BLaER1 (cell line): ENCODE measurements around the gene EDC3.
"Not testable (repeated sequence)": the region's sequence is repeated elsewhere in the genome, so short reads cannot be mapped to it uniquely, and the experiment has no call there.

ENCODE experiments used
- H3K27ac ChIP-seq: shearing (Covaris generic); formaldehyde crosslinking; 2 replicates; pipeline ENCODE4 v1.8.1; 2022
- H3K27me3 ChIP-seq: shearing (Covaris generic); formaldehyde crosslinking; 2 replicates; pipeline ENCODE4 v1.8.1; 2022
- H3K36me3 ChIP-seq: shearing (Covaris generic); formaldehyde crosslinking; 2 replicates; pipeline ENCODE4 v1.8.1; 2022
- H3K4me1 ChIP-seq: shearing (Covaris generic); formaldehyde crosslinking; 2 replicates; pipeline ENCODE4 v1.8.1; 2022
- H3K4me2 ChIP-seq: shearing (Covaris generic); formaldehyde crosslinking; 2 replicates; pipeline ENCODE4 v1.8.1; 2022
- H3K4me3 ChIP-seq: shearing (Covaris generic); formaldehyde crosslinking; 2 replicates; pipeline ENCODE4 v1.8.1; 2022
- H3K9ac ChIP-seq: shearing (Covaris generic); formaldehyde crosslinking; 2 replicates; pipeline ENCODE4 v1.8.1; 2022
- H3K9me3 ChIP-seq: shearing (Covaris generic); formaldehyde crosslinking; 2 replicates; pipeline ENCODE4 v1.8.1; 2022
- H4K20me1 ChIP-seq: shearing (Covaris generic); formaldehyde crosslinking; 2 replicates; pipeline ENCODE4 v1.8.1; 2022
- Cebpa-rat ChIP-seq: shearing (Covaris generic); IDR thresholded peaks from 2 replicates; pipeline ENCODE4 v1.8.1; 2022

The EDC3 gene

GRCh38 chr15:74695597-74696397 is at the start of gene EDC3:
TSS of gene EDC3 (minus strand) at chr15:74696024. CDS start at chr15:74675124, 20,900 bp downstream.
- Histone ChIP-seq H3K9me3 (no peaks in the 10 kb centered on the region), H3K27me3 (no peaks in the 10 kb centered on the region), H3K4me2 (peak within 1 kb of the TSS; percentile 97), H3K4me3 (peak within 1 kb of the TSS; percentile 91), H3K4me1 (peaks cover 36% of the 10 kb centered on the region), H3K9ac (peak within 1 kb of the TSS; percentile 90), H3K36me3 (no peaks in the 10 kb centered on the region), H3K27ac (peak within 1 kb of the TSS; percentile 84), H4K20me1 (peaks cover 23% of the 10 kb centered on the region)
- no peak for TF ChIP-seq Cebpa-rat

- H3K27me3 ChIP-seq, result no peaks in the 10 kb centered on the region
- no peak overlapping the region for H3K4me2 ChIP-seq
- no peak overlapping the region for H3K4me3 ChIP-seq
- TF ChIP-seq Cebpa-rat, result no peak
- no peaks in the 10 kb centered on the region for H3K4me1 ChIP-seq
- no peaks in the 10 kb centered on the region for H4K20me1 ChIP-seq
- no peaks in the 10 kb centered on the region for H3K36me3 ChIP-seq
- peaks cover 63% of the 10 kb centered on the region for H3K9me3 ChIP-seq
- no peak overlapping the region for H3K27ac ChIP-seq
- no peak overlapping the region for H3K9ac ChIP-seq
Observed at GRCh38 chr15:74742422-74742821, 46.6 kb upstream of the EDC3 start.

- not testable (repeated sequence) for H3K4me2 ChIP-seq, H3K36me3 ChIP-seq, H3K4me1 ChIP-seq, H3K4me3 ChIP-seq, H3K27me3 ChIP-seq, H4K20me1 ChIP-seq, H3K27ac ChIP-seq, H3K9ac ChIP-seq
- peaks cover 81% of the 10 kb centered on the region for H3K9me3 ChIP-seq
Observed at GRCh38 chr15:74738239-74738638, 42.4 kb upstream of the EDC3 start.

GRCh38 chr15:74735305-74735704 is 39.5 kb upstream of the EDC3 start:
- H3K4me3 ChIP-seq, result no peak overlapping the region
- TF ChIP-seq Cebpa-rat, result no peak
- peaks cover 54% of the 10 kb centered on the region for H3K9me3 ChIP-seq
- no peaks in the 10 kb centered on the region for H3K27me3 ChIP-seq
- H3K9ac ChIP-seq, result no peak overlapping the region
- no peak overlapping the region for H3K4me2 ChIP-seq
- no peaks in the 10 kb centered on the region for H4K20me1 ChIP-seq
- H3K27ac ChIP-seq, result no peak overlapping the region
- no peaks in the 10 kb centered on the region for H3K4me1 ChIP-seq
- no peaks in the 10 kb centered on the region for H3K36me3 ChIP-seq

- TF ChIP-seq Cebpa-rat, result no peak
- Histone ChIP-seq H3K9ac (no peak overlapping the region), H3K4me1 (no peaks in the 10 kb centered on the region), H3K27ac (no peak overlapping the region), H4K20me1 (no peaks in the 10 kb centered on the region), H3K36me3 (no peaks in the 10 kb centered on the region), H3K9me3 (peaks cover 34% of the 10 kb centered on the region), H3K4me3 (no peak overlapping the region), H3K27me3 (no peaks in the 10 kb centered on the region), H3K4me2 (no peak overlapping the region)
Observed at GRCh38 chr15:74733269-74733668, 37.4 kb upstream of the EDC3 start.

GRCh38 chr15:74732846-74733245 is 37.0 kb upstream of the EDC3 start:
- TF ChIP-seq Cebpa-rat, result no peak
- H3K36me3 ChIP-seq, result no peaks in the 10 kb centered on the region

GRCh38 chr15:74730619-74731316 is 34.9 kb upstream of the EDC3 start:
- Histone ChIP-seq H3K9me3 (peaks cover 9% of the 10 kb centered on the region), H3K4me1 (peaks cover 11% of the 10 kb centered on the region), H3K27me3 (peaks cover 24% of the 10 kb centered on the region), H3K27ac (no peak overlapping the region), H3K9ac (no peak overlapping the region), H4K20me1 (no peaks in the 10 kb centered on the region), H3K4me3 (no peak overlapping the region), H3K4me2 (no peak overlapping the region), H3K36me3 (no peaks in the 10 kb centered on the region)
- no peak for TF ChIP-seq Cebpa-rat

More at GRCh38 chr15:74732846-74733245, 37.0 kb upstream of the EDC3 start:
- H3K27ac ChIP-seq, result no peak overlapping the region
- no peaks in the 10 kb centered on the region for H3K4me1 ChIP-seq
- H3K9ac ChIP-seq, result no peak overlapping the region
- peaks cover 30% of the 10 kb centered on the region for H3K9me3 ChIP-seq
- no peaks in the 10 kb centered on the region for H4K20me1 ChIP-seq
- H3K4me3 ChIP-seq, result no peak overlapping the region
- peaks cover 3% of the 10 kb centered on the region for H3K27me3 ChIP-seq
- H3K4me2 ChIP-seq, result no peak overlapping the region

GRCh38 chr15:74729372-74729771 is 33.5 kb upstream of the EDC3 start:
- H3K4me3 ChIP-seq, H3K9ac ChIP-seq, H3K27ac ChIP-seq, H3K9me3 ChIP-seq, H3K36me3 ChIP-seq, H4K20me1 ChIP-seq, H3K4me2 ChIP-seq: not testable (repeated sequence)
- H3K4me1 ChIP-seq, result peaks cover 12% of the 10 kb centered on the region
- peaks cover 38% of the 10 kb centered on the region for H3K27me3 ChIP-seq

- H3K4me1 ChIP-seq, result peaks cover 12% of the 10 kb centered on the region
- H3K27ac ChIP-seq, H3K4me2 ChIP-seq, H4K20me1 ChIP-seq, H3K36me3 ChIP-seq, H3K9me3 ChIP-seq, H3K9ac ChIP-seq, H3K4me3 ChIP-seq: not testable (repeated sequence)
- peaks cover 41% of the 10 kb centered on the region for H3K27me3 ChIP-seq
Observed at GRCh38 chr15:74728699-74729098, 32.9 kb upstream of the EDC3 start.

GRCh38 chr15:74727727-74728126 is 31.9 kb upstream of the EDC3 start:
- H3K4me1 ChIP-seq, result peaks cover 12% of the 10 kb centered on the region
- peaks cover 41% of the 10 kb centered on the region for H3K27me3 ChIP-seq
- no peak overlapping the region for H3K4me2 ChIP-seq
- H4K20me1 ChIP-seq, result peaks cover 6% of the 10 kb centered on the region; the same call in 1 of the 2 replicates
- H3K4me3 ChIP-seq, result no peak overlapping the region
- no peaks in the 10 kb centered on the region for H3K36me3 ChIP-seq
- no peaks in the 10 kb centered on the region for H3K9me3 ChIP-seq
- no peak overlapping the region for H3K27ac ChIP-seq
- H3K9ac ChIP-seq, result no peak overlapping the region
- TF ChIP-seq Cebpa-rat, result no peak
